Caki2 (cell line): ENCODE results near the gene SMARCA4. TPM values are rescaled to one million over a fixed set of nuclear protein-coding genes. Genes with fewer than 3 reads are reported as not detected.
"Not testable (repeated sequence)": the region's sequence is repeated elsewhere in the genome, so short reads cannot be mapped to it uniquely, and the experiment has no call there.

ENCODE experiments used
- DNase-seq: peaks from one replicate; pipeline ENCODE4 v3.0.0-alpha.2; 2015; ENCODE audit warnings: low read depth
- in situ Hi-C: cut with HindIII; loops from 2 replicates; pipeline ENCODE4 v1.10.0; 2016; ENCODE audit warnings: low sequenced_read_pairs, low pct_unique_long_range_greater_than_20kb, mixed read lengths
- total RNA-seq: library from RNA; depleted of rRNA; stranded (reverse); fragments of >200 nt; shearing (Covaris generic); gene quantifications from 2 replicates; pipeline ENCODE4 v1.2.3, GENCODE V29; 2014; ENCODE audit warnings: low replicate concordance

SMARCA4 gene
- total RNA-seq, 1 experiment from 2014 or later, result 76.1 TPM

DNA sequence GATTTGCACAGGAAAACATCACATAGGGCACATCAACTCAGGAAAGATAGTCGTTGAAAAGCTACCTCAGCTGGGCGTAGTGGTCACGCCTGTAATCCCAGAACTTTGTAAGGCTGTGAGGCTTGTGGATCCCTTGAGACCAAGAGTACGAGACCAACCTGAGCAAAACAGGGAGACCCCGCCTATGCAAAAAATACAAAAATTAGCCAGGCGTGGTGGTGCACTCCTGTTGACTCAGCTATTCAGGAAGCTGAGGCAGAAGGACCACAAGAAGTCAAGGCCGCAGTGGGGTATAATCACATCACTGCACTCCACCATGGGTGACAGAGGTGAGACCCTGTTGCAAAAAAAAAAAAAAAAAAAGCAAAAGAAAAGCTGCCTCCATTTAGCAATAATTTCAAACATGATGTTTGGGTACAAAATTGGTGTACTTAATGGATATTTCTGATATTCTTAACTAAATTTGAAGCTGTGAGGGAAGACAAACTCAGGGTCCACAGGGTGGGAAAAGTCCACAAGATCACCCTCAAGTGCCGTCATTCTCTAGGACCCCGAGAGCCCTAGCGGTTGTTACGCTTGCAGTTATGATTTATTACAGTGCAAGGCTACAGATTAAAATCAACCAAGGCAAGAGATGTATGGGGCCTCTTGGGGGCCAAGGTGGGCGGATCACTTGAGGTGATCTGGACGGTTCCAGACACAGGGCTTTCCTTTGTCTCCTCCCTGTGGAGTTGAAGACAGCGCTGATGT, 86.0 kb downstream of the SMARCA4 start:
- in situ Hi-C loops, result no loop called here
- no peak for DNase-seq

DNA sequence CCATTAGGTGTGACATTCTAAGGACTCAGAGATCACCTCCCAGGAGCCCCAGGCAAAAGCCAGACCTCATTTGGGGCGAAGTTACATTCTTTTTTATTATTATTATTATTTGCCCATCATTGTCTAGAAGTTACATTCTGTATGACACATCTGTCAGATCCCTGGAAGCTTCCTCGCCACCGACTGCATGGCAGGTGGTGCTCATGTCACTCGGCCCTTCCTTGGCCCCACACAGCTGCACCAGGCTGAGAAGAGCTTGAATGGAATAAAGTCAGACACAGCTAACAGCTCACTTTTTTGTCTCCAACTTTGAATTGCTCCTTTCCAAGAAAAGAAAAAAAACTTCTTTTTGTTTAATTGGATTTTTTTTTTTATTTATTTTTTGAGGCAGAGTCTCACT, 87.0 kb downstream of the SMARCA4 start:
- in situ Hi-C loops, result no loop called here
- no peak for DNase-seq

DNA sequence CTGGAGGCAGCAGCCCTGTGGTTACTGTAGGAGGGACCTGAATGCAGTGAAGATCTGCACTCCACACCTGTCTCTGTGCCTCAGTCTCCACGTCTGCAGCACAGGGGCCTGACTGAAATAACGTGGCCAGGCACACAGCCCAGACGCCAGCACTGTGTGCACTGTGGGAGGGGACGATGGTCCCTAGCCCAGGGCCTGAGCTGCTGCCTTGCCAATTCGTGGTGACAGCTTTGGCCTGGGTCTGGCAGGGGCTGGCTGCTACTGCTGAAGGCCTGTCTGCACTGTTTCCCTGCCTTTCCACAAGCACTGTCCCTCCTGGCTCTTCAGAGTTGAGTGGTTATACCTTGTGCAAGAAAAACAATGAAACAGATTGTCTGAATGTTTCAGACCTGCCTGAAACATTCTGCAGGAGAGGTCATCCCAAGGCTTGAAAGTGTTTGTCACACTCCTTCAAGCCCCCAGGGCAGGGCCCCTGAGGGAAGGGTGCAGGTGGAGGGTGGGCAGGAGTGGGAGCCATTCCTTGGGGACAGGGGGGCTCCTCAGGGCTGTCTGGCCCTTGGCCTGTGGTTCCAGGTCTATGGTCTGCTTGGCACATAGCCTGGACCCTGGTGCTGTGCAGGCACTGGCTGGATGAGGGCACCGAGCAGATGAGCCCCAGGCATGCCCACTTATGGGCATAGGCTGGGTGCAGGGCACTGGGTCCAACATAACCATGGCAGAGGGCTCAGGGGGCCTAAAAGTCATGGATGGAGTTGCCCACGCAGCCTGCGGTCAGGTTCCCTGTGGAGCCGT, 89.7 kb downstream of the SMARCA4 start:
- in situ Hi-C loops, result no loop called here
- no peak for DNase-seq

DNA sequence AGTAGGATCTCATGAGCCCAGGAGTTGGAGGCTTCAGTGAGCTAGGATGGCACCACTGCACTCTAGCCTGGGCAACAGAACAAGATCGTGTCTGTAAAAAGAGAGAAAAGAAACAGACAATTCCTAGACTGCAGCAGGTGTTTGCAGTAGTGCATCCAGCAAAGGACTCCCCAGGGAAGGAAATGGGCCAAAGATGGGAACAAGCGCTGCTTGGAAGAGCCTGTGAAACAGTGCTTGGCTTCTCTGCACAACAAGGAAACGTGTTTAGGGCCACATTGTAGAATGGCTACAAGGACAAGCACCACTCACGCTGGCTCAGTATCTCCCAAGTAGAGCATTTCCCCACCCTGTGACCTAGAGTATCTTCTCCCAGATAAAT, 93.0 kb downstream of the SMARCA4 start:
- in situ Hi-C loops, result no loop called here
- DNase-seq, result no peak

DNA sequence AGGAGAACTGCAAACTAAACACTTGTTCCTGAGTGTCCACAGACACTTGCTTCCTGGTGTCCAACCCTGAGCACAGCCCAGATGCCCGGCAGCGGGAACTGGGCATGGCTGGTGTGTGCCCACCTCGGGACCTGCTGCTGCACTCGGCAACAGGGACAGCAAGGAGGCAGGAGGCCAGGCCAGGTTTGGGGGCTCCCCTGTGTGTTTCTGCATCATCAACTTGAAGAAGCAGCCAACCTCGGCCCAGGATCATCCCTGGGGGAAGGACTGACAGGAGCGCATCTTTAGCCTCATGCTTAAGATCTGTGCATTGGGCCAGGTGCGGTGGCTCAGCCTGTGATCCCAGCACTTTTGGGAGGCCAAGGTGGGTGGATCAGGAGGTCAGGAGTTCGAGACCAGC, 93.4 kb downstream of the SMARCA4 start:
- in situ Hi-C loops, result no loop called here

DNA sequence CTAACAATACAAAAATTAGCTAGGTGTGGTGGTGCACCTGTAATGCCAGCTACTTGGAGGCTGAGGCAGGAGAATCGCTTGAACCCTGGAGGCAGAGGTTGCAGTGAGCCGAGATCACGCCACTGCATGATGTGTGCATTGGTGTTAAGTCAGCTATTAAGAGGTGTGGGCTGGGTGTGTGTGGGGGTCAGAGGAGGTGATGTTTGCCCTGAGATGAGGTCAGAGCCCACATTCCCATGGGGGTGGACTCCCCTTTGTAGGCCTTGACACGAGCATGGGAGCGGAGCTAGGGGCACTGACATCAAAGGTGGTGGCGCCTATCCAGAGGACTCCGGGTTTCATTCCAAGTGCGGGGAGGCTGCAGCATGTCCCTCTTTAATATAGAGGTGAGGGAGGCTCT, 93.8 kb downstream of the SMARCA4 start:
- in situ Hi-C loops, result no loop called here
- DNase-seq, result no peak

More for the DNA sequence above, 93.4 kb downstream of the SMARCA4 start:
- DNase-seq, result no peak

DNA sequence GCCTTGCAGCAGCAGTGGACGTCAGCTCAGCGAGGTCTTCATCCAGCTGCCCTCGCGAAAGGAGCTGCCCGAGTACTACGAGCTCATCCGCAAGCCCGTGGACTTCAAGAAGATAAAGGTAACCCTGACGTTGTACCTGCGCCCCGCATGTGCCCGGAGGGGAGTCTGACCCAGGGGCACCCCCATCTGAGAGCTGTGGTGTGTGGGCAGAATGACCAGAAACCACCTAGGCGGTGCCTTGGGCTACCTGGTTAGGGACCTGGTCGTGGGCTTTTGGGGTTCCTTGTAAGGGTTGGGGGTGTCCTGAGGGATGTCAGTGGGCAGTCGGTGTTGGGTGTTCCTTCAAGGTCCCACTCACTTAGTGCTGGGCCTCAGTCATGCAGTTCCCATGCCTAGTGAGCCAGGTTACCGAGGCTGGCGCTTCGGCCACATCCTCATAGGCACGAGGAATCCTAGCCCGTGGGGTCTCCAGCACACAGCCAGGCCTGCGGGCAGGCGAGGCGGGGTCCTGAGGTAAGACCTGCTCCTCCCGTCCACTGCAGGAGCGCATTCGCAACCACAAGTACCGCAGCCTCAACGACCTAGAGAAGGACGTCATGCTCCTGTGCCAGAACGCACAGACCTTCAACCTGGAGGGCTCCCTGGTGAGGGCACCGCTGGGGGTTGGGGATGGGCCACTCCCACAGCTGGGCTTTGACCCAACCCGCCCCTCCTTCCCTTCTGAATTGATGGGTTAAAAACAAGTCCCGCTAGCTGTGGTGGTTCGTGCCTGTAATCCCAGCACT, 97.6 kb downstream of the SMARCA4 start:
- in situ Hi-C loops, result no loop called here
- DNase-seq, result no peak

DNA sequence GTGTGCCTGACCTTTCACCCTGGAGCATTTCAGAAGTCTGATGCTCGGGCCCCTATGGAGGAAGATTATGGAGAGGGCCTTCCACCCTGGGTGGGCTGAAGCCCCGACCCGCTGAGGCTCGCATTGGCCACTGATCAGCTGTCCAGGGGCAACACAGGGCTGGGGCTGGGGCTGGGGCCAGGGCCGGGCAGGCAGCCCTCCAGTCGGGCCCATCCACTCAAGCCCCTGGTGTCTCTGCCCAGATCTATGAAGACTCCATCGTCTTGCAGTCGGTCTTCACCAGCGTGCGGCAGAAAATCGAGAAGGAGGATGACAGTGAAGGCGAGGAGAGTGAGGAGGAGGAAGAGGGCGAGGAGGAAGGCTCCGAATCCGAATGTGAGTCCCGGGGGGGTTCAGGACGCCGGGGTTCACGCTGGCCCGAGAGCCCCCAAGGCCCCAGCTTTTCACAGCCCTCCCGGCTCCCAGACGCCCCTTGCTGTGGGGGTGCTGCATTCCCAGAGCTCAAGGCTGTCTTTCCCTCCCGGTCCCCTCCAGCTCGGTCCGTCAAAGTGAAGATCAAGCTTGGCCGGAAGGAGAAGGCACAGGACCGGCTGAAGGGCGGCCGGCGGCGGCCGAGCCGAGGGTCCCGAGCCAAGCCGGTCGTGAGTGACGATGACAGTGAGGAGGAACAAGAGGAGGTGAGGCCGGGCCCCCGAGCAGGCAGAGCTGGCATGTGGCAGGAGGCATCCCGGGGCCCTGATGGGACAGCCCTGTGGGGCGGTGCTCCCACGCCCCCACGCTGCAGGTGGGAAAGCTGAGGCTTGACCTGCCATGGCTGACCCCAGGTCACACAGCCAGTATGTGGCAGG, 98.9 kb downstream of the SMARCA4 start:
- DNase-seq, result no peak
- in situ Hi-C loops, result no loop called here

DNA sequence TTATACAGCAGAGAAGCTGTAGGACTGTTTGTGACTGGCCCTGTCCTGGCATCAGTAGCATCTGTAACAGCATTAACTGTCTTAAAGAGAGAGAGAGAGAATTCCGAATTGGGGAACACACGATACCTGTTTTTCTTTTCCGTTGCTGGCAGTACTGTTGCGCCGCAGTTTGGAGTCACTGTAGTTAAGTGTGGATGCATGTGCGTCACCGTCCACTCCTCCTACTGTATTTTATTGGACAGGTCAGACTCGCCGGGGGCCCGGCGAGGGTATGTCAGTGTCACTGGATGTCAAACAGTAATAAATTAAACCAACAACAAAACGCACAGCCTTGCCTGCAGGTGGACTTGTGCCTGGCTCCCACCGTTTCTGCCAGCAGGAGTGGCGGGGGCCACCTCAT, 101.1 kb downstream of the SMARCA4 start:
- in situ Hi-C loops, result no loop called here
- DNase-seq, result no peak

DNA sequence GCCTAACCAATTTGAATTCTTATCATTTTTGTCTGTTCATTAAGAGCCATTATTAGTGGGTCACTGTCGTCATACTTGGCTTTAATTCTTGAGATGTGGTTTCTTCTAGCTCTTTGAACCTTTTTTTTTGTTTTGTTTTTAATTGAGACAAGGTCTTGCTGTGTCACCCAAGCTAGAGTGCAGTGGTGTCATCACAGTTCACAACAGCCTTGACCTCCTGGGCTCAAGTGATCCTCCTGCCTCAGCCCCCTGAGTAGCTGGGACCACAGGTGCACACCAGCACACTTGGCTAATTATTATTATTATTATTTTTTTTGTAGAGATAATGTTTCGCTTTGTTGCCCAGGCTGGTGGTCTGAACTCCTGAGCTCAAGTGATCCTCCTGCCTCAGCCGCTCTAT, 102.6 kb downstream of the SMARCA4 start:
- in situ Hi-C loops, result no loop called here
- no peak for DNase-seq

DNA sequence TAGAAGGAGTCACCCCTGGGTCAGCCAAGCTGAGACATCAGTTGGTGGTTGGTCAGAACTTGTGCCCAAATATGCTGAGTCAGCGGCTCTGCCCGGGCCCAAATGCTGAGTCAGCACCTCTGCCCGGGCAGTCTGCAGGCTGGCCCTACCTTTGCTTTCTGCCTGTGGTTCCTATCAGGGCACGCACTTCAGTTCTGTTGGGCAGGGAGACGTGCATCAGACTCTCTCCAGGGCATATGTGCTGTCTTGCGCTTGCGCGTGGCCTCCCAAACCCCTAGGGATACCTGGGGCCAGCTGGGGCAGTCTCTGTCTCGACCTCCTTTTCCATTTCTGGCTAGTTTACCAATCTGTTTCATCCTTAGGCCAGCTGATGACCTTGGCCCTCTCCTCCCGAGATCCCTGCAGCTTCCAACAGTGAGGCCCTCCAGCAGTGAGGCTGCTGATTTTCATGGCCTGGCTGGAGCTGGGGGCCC, 104.0 kb downstream of the SMARCA4 start:
- DNase-seq, result no peak
- in situ Hi-C loops, result no loop called here

DNA sequence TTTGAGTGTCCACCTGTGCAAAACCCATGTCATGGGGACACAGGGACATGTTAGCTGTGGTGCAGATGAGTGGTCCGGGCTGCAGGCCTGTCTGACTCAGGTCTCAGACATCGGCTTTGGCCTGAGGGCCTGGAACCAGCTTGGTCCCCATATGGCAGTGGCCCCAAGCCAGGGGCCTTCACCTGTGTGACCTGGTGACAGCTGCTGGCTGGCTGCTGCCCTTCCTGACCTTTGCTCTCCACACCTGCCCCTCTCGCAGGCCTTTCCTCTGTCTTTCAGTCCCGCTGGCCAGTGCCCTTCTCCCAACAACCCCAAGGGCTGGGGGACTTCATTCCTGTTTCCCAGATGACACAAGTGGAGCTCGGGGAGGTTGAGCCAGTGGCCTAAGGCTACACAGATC, 105.5 kb downstream of the SMARCA4 start:
- in situ Hi-C loops, result no loop called here

DNA sequence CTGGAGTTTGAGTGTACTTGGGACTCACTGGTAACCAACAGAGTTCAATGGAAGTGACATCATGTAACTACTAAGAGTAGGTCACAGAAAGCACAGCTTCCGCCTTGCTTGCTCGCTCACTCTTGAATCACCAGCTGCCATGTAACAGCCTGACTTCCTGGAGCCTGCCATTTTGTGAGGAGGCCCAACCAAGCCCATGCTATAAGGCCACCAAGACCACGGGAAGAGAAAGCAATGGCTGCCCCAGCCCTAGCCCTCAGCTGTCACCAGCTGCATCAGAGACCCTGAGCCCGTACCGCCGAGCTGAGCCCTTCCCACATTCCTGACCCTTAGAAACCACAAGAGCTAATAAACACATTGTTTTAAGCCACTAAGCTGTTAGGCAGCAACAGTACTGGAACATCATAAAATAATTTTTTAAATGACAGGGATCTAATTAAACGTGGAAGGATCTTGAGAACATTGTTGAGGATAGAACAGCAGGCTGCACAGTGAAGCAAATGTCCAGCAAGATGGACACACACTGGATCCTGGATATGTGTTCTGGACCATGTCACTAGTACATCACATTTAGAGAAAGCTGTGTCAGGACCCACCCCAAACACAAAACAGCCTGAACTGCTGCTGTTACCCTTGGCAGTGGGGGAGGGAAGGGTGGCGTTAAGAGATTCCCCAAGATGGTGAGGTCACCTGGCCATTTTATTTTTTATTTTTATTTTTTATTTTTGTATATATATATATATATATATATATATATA, 106.7 kb downstream of the SMARCA4 start:
- in situ Hi-C loops, result no loop called here
- DNase-seq, result no peak

More for the DNA sequence above, 105.5 kb downstream of the SMARCA4 start:
- no peak for DNase-seq

DNA sequence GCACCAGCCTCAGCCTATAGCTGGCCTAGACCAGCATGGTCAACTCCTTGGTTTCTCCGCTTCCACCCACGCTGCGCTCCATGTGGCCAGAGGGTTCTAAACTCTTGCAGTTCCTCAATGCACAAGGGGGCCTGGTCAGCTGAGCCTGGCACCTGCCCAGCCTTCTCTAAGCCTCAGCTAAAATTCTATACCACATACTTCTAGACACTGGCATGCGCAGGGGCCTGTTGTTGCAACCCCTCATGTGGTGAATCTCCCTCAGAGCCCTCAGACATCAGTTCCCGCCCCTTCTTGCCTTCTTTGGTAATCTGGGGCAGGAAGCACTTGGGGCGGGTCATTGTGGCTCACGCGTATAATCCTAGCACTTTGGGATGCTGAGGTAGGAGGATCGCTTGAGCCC, 108.7 kb downstream of the SMARCA4 start:
- no peak for DNase-seq
- in situ Hi-C loops, result no loop called here

DNA sequence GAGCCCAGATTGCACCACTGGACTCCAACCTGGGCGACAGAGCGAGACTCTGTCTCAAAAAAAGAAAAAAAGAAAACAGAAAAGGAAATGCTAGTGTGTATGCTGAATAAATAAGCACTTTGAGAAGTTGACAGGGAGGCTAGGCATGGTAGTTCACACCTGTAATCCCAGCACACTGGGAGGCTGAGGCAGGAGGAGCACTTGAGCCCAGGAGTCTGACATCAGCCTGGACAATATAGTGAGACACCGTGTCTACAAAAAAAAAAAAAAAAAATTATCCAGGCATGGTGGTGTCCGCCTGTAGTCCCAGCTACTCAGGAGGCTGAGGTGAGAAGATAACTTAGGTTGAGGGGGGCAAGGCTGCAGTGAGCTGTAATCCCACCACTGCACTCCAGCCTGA, 109.3 kb downstream of the SMARCA4 start:
- in situ Hi-C loops, result no loop called here
- no peak for DNase-seq

DNA sequence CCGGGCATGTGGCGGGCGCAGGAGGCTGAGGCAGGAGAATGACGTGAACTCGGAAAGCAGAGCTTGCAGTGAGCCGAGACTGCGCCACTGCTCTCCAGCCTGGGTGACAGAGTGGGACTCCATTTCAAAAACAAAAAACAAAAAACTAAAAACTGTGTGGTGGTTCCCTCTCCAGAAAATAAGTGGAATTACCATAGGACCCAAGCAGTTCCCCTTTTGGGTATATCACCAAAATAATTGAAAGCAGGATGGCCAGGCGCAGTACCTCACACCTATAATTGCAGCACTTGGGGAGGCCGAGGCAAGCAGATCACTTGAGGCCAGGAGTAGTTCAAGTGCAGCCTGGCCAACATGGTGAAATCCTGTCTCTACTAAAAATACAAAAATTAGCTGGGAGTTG, 112.7 kb downstream of the SMARCA4 start:
- in situ Hi-C loops, result no loop called here

DNA sequence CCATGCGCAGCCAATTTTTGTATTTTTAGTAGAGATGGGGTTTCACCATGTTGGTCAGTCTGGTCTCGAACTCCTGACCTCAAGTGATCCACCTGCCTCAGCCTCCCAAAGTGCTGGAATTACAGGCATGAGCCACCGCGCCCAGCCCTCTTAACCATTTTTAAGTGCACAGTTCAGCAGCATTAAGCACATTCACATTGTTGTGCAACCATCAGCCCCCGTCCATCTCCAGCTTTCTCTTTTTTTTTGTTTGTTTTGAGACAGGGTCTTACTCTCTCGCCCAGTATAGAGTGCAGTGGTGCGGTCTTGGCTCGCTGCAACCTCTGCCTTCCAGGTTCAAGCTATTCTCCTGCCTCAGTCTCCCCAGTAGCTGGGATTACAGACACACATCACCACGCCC, 116.0 kb downstream of the SMARCA4 start:
- DNase-seq, in situ Hi-C loops: not testable (repeated sequence)

More for the DNA sequence above, 112.7 kb downstream of the SMARCA4 start:
- no peak for DNase-seq
